T47D (cell line): ENCODE measurements around the gene ALAS1.

ENCODE experiments used
- DNase-seq, 2 experiments: peaks; one replicate each; pipeline versions ENCODE4 v3.0.0 to v3.0.0-alpha.2; 2011 to 2012; ENCODE audit warnings: low read depth in 1 of 2, low spot score in 1 of 2
- JUND ChIP-seq: IDR thresholded peaks from 2 replicates; pipeline ENCODE4 v1.6.1; 2012; ENCODE audit warnings: low read depth
- in situ Hi-C: cut with HindIII; loops from 2 replicates; pipeline ENCODE4 v1.10.0; 2016; ENCODE audit warnings: low sequenced_read_pairs, low pct_unique_long_range_greater_than_20kb

Gene ALAS1

GRCh38 chr3:52222319-52223221 is 24.6 kb downstream of the ALAS1 start:
- no peak for TF ChIP-seq JUND
- in situ Hi-C loops, result no loop called here
- DNase-seq, result no peak

GRCh38 chr3:52223449-52224408 is 25.8 kb downstream of the ALAS1 start:
- no peak for TF ChIP-seq JUND
- in situ Hi-C loops, result no loop called here
- no peak for DNase-seq

- no peak for DNase-seq
These were observed 27.7 kb downstream of the ALAS1 start, which contains the start of gene TLR9 for GRCh38 chr3:52225452-52226228. TSS of gene TLR9 (minus strand) at chr3:52225645. CDS start at chr3:52225529, 116 bp downstream.

GRCh38 chr3:52226229-52226817 is 28.4 kb downstream of the ALAS1 start:
- no peak for DNase-seq
- TF ChIP-seq JUND, result no peak
- in situ Hi-C loops, result no loop called here

More at GRCh38 chr3:52225452-52226228, 27.7 kb downstream of the ALAS1 start, which contains the start of gene TLR9:
- no peak for TF ChIP-seq JUND
- in situ Hi-C loops, result no loop called here

- in situ Hi-C loops, result no loop called here
- no peak for DNase-seq
- no peak for TF ChIP-seq JUND
These were observed 29.2 kb downstream of the ALAS1 start for GRCh38 chr3:52227117-52227516.

- DNase-seq, result no peak
- in situ Hi-C loops, result no loop called here
- TF ChIP-seq JUND, result no peak
These were observed 29.8 kb downstream of the ALAS1 start for GRCh38 chr3:52227766-52228165.

- in situ Hi-C loops, result no loop called here
- no peak for DNase-seq
- no peak for TF ChIP-seq JUND
These were observed 30.3 kb downstream of the ALAS1 start for GRCh38 chr3:52228266-52228665.

- no peak for DNase-seq
- no peak for TF ChIP-seq JUND
- in situ Hi-C loops, result no loop called here
These were observed 30.9 kb downstream of the ALAS1 start for GRCh38 chr3:52228751-52229291.

- no peak for TF ChIP-seq JUND
- in situ Hi-C loops, result no loop called here
- no peak for DNase-seq
These were observed 31.7 kb downstream of the ALAS1 start for GRCh38 chr3:52229656-52230055.

GRCh38 chr3:52230461-52230860 is 32.5 kb downstream of the ALAS1 start:
- in situ Hi-C loops, result no loop called here
- no peak for TF ChIP-seq JUND
- no peak for DNase-seq

- DNase-seq, result no peak
- in situ Hi-C loops, result no loop called here
These were observed 33.0 kb downstream of the ALAS1 start for GRCh38 chr3:52230889-52231499.

More at GRCh38 chr3:52230889-52231499, 33.0 kb downstream of the ALAS1 start:
- no peak for TF ChIP-seq JUND
